ENCODE measurements around the gene NR1I3.
"Not testable (repeated sequence)": the region's sequence is repeated elsewhere in the genome, so short reads cannot be mapped to it uniquely, and the experiment has no call there.

The NR1I3 gene

GRCh38 chr1:161238039-161238473 lies at the start of gene NR1I3:
TSS of gene NR1I3 (minus strand) at chr1:161238203. CDS start at chr1:161236565, 1,638 bp downstream.
- DNase-seq: no peak

- peak; percentile 17 for DNase-seq
Observed at GRCh38 chr1:161287482-161288054, 49.6 kb upstream of the NR1I3 start.

GRCh38 chr1:161285521-161285920 lies 47.5 kb upstream of the NR1I3 start:
- DNase-seq: no peak

- no peak for DNase-seq
Observed at GRCh38 chr1:161285113-161285512, 47.1 kb upstream of the NR1I3 start.

GRCh38 chr1:161282991-161283390 lies 45.0 kb upstream of the NR1I3 start:
- no peak for DNase-seq

GRCh38 chr1:161274874-161275273 lies 36.9 kb upstream of the NR1I3 start:
- no peak for DNase-seq

GRCh38 chr1:161273402-161273801 lies 35.4 kb upstream of the NR1I3 start:
- no peak for DNase-seq

- DNase-seq: no peak
Observed at GRCh38 chr1:161267321-161267720, 29.3 kb upstream of the NR1I3 start.

- DNase-seq: no peak
Observed at GRCh38 chr1:161266836-161267235, 28.8 kb upstream of the NR1I3 start.

- no peak for DNase-seq
Observed at GRCh38 chr1:161266202-161266601, 28.2 kb upstream of the NR1I3 start.

GRCh38 chr1:161265305-161265704 lies 27.3 kb upstream of the NR1I3 start:
- no peak for DNase-seq

- DNase-seq: peak; percentile 15
Observed at GRCh38 chr1:161261261-161262235, 23.5 kb upstream of the NR1I3 start.

GRCh38 chr1:161260376-161261260 lies 22.6 kb upstream of the NR1I3 start:
- DNase-seq: peak; percentile 19

- no peak for DNase-seq
Observed at GRCh38 chr1:161259765-161260164, 21.8 kb upstream of the NR1I3 start.

- no peak for DNase-seq
Observed at GRCh38 chr1:161259345-161259702, 21.3 kb upstream of the NR1I3 start.

GRCh38 chr1:161258439-161259344 lies 20.7 kb upstream of the NR1I3 start, which contains the start of gene PCP4L1:
TSS of gene PCP4L1 (plus strand) at chr1:161258745. CDS start at chr1:161258975, 230 bp downstream.
- DNase-seq: peak; percentile 78

- DNase-seq: peak; percentile 31
Observed at GRCh38 chr1:161257109-161257508, 19.1 kb upstream of the NR1I3 start.

GRCh38 chr1:161255955-161256520 lies 18.0 kb upstream of the NR1I3 start:
- not testable (repeated sequence) for DNase-seq

GRCh38 chr1:161255302-161255701 lies 17.3 kb upstream of the NR1I3 start:
- not testable (repeated sequence) for DNase-seq

- DNase-seq: no peak
Observed at GRCh38 chr1:161251579-161251978, 13.6 kb upstream of the NR1I3 start.

GRCh38 chr1:161250829-161251228 lies 12.8 kb upstream of the NR1I3 start:
- DNase-seq: no peak

- not testable (repeated sequence) for DNase-seq
Observed at GRCh38 chr1:161250100-161250499, 12.1 kb upstream of the NR1I3 start.

All from DMS53 (cell line).